ENCODE results near the gene MRPS22. TPM values are rescaled to one million over a fixed set of nuclear protein-coding genes. Genes with fewer than 3 reads are reported as not detected.
"Not testable (repeated sequence)": the region's sequence is repeated elsewhere in the genome, so short reads cannot be mapped to it uniquely, and the experiment has no call there.

MRPS22 gene
- total and polyA plus RNA-seq, 7 donors = 39.2 to 78.4 (median 53.6) TPM

DNA sequence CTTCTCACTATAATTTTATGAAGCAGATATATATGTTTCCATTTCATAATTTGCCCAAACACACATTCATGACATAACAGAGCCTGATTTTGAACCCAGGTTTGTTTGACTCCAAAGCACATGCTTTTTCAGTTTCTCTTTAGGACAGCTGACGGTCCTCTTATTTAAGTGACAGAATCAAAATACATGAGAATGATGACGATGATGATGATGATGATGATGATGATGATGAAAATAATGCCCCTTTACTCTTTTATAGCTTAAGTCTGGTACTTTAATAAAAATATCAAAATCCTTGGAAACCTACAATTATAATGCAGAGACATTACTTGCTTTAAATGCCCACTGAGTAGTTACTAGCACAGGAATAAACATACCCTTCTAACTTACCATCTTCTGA, 30.3 kb downstream of the MRPS22 start:
- no peak for DNase-seq
- no peak overlapping the region for H3K27ac ChIP-seq
- H3K4me3 ChIP-seq = no peak overlapping the region
- peaks cover 27 to 100% (median 76%) of the 10 kb centered on the region in 4 donors for H3K36me3 ChIP-seq
- no peaks in the 10 kb centered on the region for H3K4me1 ChIP-seq
- no peaks in the 10 kb centered on the region for H3K9me3 ChIP-seq
- WGBS, 2 donors = 80 to 92% methylated on average over 2 of the region's 2 CpGs
- H3K27me3 ChIP-seq = no peaks in the 10 kb centered on the region
- intact Hi-C loops (cut with DNase I) = no loop called here
- no peak for TF ChIP-seq POLR2A (IDR thresholded peaks at IDR 0.05)

DNA sequence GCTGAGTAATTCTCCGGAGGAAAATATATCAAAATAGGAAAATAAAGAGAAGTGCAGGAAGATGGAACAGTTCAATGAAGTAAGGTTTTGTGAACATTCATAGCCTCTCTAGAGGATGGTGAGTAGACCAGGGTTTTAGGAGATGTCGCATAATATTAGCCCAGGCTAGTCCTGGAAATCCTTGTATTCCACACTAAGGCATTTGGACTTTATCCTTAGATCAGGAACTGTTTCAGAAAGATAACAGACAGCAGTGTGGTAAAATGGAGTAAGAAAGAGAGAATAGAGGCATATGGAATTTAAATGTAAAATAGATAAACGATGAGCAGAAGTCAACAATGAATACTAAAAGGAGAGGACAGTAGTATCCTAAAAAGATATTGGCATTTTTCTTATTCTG, 33.6 kb downstream of the MRPS22 start:
- H3K9me3 ChIP-seq = no peaks in the 10 kb centered on the region
- TF ChIP-seq, protein P1, sequence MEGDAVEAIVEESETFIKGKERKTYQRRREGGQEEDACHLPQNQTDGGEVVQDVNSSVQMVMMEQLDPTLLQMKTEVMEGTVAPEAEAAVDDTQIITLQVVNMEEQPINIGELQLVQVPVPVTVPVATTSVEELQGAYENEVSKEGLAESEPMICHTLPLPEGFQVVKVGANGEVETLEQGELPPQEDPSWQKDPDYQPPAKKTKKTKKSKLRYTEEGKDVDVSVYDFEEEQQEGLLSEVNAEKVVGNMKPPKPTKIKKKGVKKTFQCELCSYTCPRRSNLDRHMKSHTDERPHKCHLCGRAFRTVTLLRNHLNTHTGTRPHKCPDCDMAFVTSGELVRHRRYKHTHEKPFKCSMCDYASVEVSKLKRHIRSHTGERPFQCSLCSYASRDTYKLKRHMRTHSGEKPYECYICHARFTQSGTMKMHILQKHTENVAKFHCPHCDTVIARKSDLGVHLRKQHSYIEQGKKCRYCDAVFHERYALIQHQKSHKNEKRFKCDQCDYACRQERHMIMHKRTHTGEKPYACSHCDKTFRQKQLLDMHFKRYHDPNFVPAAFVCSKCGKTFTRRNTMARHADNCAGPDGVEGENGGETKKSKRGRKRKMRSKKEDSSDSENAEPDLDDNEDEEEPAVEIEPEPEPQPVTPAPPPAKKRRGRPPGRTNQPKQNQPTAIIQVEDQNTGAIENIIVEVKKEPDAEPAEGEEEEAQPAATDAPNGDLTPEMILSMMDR (IDR thresholded peaks at IDR 0.05) = no peak
- TF ChIP-seq POLR2A (IDR thresholded peaks at IDR 0.05) (no peak), EP300 (IDR thresholded peaks at IDR 0.05) (no peak), POLR2AphosphoS5 (IDR thresholded peaks at IDR 0.05) (no peak)
- H3K36me3 ChIP-seq = peaks cover 12 to 91% (median 64%) of the 10 kb centered on the region in 4 donors
- intact Hi-C loops (cut with DNase I) = no loop called here
- no peak for DNase-seq
- no peaks in the 10 kb centered on the region for H3K27me3 ChIP-seq
- H3K4me1 ChIP-seq = no peaks in the 10 kb centered on the region
- no peak overlapping the region for H3K27ac ChIP-seq
- H3K4me3 ChIP-seq = no peak overlapping the region
- WGBS, 2 donors = 87 to 93% methylated on average over 3 of the region's 3 CpGs

DNA sequence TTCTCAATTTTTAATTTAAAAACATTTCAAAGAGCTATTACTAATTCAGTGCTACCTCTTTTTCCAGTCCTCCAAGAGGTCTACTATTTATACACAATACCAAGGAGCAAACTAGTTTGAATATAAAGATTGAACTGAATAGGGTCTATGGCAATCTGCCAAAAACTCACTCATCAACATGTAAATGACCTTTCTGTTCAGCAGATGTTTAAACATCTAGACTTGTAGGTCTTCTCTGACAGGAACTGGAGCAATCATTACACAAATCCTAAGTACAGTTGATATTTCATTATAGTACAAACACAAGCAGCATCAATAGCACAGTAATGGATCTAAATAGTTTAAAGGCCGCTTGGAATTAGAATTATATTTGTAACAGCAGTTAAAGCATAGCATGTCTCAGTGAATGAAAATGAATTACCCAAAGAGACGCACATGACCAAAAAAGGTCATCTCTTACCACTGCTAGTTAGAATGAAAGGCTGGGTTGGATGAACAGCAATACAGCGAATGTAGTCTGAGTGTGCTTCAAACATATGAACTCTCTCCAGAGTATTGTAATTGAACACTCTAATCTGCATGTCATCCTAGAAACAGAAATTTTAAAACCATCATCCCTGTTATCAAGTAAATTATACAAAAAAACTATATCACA, 34.9 kb downstream of the MRPS22 start:
- no peak overlapping the region for H3K4me3 ChIP-seq
- WGBS, 2 donors = 89 to 93% methylated on average over 3 of the region's 3 CpGs
- peaks cover 4 to 86% (median 51%) of the 10 kb centered on the region in 4 donors for H3K36me3 ChIP-seq
- intact Hi-C loops (cut with DNase I) = no loop called here
- H3K27me3 ChIP-seq = no peaks in the 10 kb centered on the region
- H3K9me3 ChIP-seq = no peaks in the 10 kb centered on the region
- no peak overlapping the region for H3K27ac ChIP-seq
- TF ChIP-seq POLR2AphosphoS5 (IDR thresholded peaks at IDR 0.05) (no peak), EP300 (IDR thresholded peaks at IDR 0.05) (no peak), POLR2A (IDR thresholded peaks at IDR 0.05) (no peak)
- TF ChIP-seq, protein P1 (IDR thresholded peaks at IDR 0.05) = no peak
- peaks cover 0 to under 1% (median 0%) of the 10 kb centered on the region in 4 donors for H3K4me1 ChIP-seq
- DNase-seq = no peak

DNA sequence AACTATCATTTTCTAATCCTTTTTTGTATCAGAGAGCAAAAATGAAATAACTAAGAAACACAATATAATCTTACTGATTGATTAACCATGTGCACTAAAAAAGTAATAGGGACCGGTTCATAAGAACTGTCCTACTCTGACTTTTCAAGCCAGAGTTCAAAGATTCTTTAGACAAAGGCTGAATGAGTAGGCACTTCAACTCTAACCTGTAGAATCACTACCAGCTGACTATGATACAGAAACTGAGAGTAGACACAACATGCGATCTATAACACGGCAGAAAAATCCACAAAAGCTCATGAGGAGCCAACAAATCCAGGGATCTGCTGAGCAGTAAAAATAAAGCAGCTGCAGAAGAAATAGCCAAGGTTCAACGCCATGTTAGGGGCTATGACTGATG, 36.8 kb downstream of the MRPS22 start:
- Histone ChIP-seq H3K4me1 (peaks cover 0 to 4% (median 0%) of the 10 kb centered on the region in 4 donors), H3K4me3 (no peak overlapping the region), H3K36me3 (peaks cover 4 to 68% (median 37%) of the 10 kb centered on the region in 4 donors), H3K9me3 (no peaks in the 10 kb centered on the region), H3K27ac (no peak overlapping the region), H3K27me3 (no peaks in the 10 kb centered on the region)
- WGBS, 2 donors = 91 to 92% methylated on average over 4 of the region's 4 CpGs
- intact Hi-C loops (cut with DNase I) = no loop called here
- no peak for DNase-seq
- no peak for TF ChIP-seq EP300 (IDR thresholded peaks at IDR 0.05)
- TF ChIP-seq POLR2AphosphoS5 (IDR thresholded peaks at IDR 0.05) = no peak
- TF ChIP-seq, protein P1 (IDR thresholded peaks at IDR 0.05) = no peak
- TF ChIP-seq POLR2A (IDR thresholded peaks at IDR 0.05) = no peak

DNA sequence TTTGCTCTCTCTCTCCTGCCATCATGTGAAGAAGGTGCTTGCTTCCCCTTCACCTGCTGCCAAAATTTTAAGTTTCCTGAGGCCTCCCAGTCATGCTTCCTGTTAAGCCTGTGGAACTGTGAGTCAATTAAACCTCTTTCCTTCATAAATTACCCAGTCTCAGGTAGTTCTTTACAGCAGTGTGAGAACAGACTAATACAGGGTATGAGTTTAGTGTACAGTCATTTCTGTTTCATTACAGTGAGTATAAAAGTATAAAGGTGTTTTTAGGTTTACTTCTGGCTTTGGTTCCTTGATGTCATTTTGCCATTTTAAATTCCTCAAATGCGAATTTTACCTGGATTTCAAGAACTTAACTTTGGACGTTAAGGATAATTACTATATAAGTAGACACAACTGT, 38.5 kb downstream of the MRPS22 start:
- peaks cover 0 to 16% (median 14%) of the 10 kb centered on the region in 4 donors for H3K4me1 ChIP-seq
- H3K9me3 ChIP-seq; H3K27me3 ChIP-seq; H3K4me3 ChIP-seq; DNase-seq; intact Hi-C loops (cut with DNase I); H3K27ac ChIP-seq: not testable (repeated sequence)
- WGBS, 2 donors = 64 to 94% methylated on average over 2 of the region's 2 CpGs
- H3K36me3 ChIP-seq = peaks cover 0 to 51% (median 30%) of the 10 kb centered on the region in 4 donors

DNA sequence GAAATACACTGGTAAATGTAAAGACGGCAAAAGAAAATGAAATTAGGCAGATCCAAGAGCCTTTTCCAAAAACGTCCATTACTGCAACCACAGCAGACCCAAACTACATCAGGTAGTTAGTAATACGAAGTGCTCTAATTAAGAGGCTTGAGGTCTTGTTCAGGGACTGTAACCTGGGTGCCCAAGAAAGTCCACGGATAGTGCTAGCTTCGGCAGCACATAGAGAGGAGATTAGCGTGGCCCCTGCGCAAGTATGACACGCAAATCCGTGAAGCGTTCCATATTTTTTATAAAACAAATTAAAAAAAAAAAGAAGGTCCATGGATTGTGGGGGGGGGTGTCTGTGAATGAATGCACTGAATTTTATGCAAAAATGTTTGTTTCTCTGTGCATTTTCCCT, 44.3 kb downstream of the MRPS22 start:
- WGBS, 2 donors = 80 to 84% methylated on average over 10 of the region's 10 CpGs
- Histone ChIP-seq H3K4me1 (peaks cover 0 to 47% (median 39%) of the 10 kb centered on the region in 4 donors), H3K4me3 (peak overlapping the region in 1 of 4 donors; percentile 96), H3K36me3 (peaks cover 0 to 2% (median 0%) of the 10 kb centered on the region in 4 donors), H3K27me3 (no peaks in the 10 kb centered on the region), H3K27ac (no peak overlapping the region), H3K9me3 (no peaks in the 10 kb centered on the region)
- intact Hi-C loops (cut with DNase I) = loop anchor here (5.0 kb wide), 1 partner anchor 41 kb away; no protein-coding TSS in a partner anchor
- TF ChIP-seq, protein P1 (IDR thresholded peaks at IDR 0.05) = no peak
- no peak for TF ChIP-seq EP300 (IDR thresholded peaks at IDR 0.05)
- no peak for TF ChIP-seq POLR2AphosphoS5 (IDR thresholded peaks at IDR 0.05)
- no peak for TF ChIP-seq POLR2A (IDR thresholded peaks at IDR 0.05)
- DNase-seq = no peak

Data from sigmoid colon (tissue), 7 donors.